OCI-LY3 (cell line): ENCODE data around the gene DNMBP.

Experiments used
- H2AFZ ChIP-seq: fragments of 200-600, 300-600 bp; shearing (Covaris generic); 2 replicates; pipeline ENCODE4 v1.6.0; 2014; ENCODE audit warnings: antibody characterized with exemption, low read depth, low read length
- H3K27ac ChIP-seq: fragments of 200-600, 300-600 bp; sonication (generic); 2 replicates; pipeline ENCODE4 v1.5.1; 2014; ENCODE audit warnings: mild to moderate bottlenecking, low read length, moderate library complexity, mixed read lengths
- H3K27me3 ChIP-seq: fragments of 200-600, 300-600 bp; sonication (generic); 2 replicates; pipeline ENCODE4 v1.6.1; 2014; ENCODE audit warnings: low read depth, low read length, mixed read lengths
- H3K36me3 ChIP-seq: fragments of 200-600, 300-600 bp; sonication (generic); replicated peaks from 2 replicates; pipeline ENCODE3; 2014; ENCODE audit warnings: low read depth, low read length, mixed read lengths
- H3K4me1 ChIP-seq: fragments of 300-600, 200-600 bp; sonication (generic); 2 replicates; pipeline ENCODE4 v1.6.1; 2014; ENCODE audit warnings: low read length, mixed read lengths
- H3K4me2 ChIP-seq: fragments of 200-600, 300-600 bp; sonication (generic); 2 replicates; pipeline ENCODE4 v1.6.1; 2014; ENCODE audit warnings: low read length, mixed read lengths
- H3K4me3 ChIP-seq: fragments of 300-600, 200-600 bp; sonication (generic); 2 replicates; pipeline ENCODE4 v1.5.1; 2014; ENCODE audit warnings: antibody characterized with exemption, mild to moderate bottlenecking, low read length, moderate library complexity
- H3K79me2 ChIP-seq: fragments of 300-600, 200-600 bp; shearing (Covaris generic); 2 replicates; pipeline ENCODE4 v1.6.1; 2014; ENCODE audit warnings: mild to moderate bottlenecking, low read length, mixed read lengths
- H3K9ac ChIP-seq: fragments of 300-600, 200-600 bp; shearing (Covaris generic); 2 replicates; pipeline ENCODE4 v1.6.0; 2014; ENCODE audit warnings: mild to moderate bottlenecking, low read length, moderate library complexity
- H3K9me3 ChIP-seq: fragments of 200-600, 300-600 bp; shearing (Covaris generic); 2 replicates; pipeline ENCODE4 v1.6.1; 2014; ENCODE audit warnings: low read length, mixed read lengths; ENCODE audit not compliant: insufficient read depth
- H4K20me1 ChIP-seq: fragments of 200-600, 300-600 bp; sonication (generic); 2 replicates; pipeline ENCODE4 v1.6.1; 2016; ENCODE audit warnings: low read length, mixed read lengths; ENCODE audit not compliant: insufficient read depth
- EZH2phosphoT487 ChIP-seq: fragments of 200-600 bp; shearing (Covaris generic); IDR thresholded peaks from 2 replicates; pipeline ENCODE4 v1.6.1; 2018; ENCODE audit warnings: antibody characterized with exemption, mixed run types, low read depth
- TF ChIP-seq, protein P1 (sequence below): fragments of 200-600, 300-600 bp; sonication (generic); IDR thresholded peaks from 2 replicates; pipeline ENCODE4 v1.5.1; 2014; ENCODE audit warnings: antibody characterized with exemption, low read length, low read depth

Gene DNMBP

DNA sequence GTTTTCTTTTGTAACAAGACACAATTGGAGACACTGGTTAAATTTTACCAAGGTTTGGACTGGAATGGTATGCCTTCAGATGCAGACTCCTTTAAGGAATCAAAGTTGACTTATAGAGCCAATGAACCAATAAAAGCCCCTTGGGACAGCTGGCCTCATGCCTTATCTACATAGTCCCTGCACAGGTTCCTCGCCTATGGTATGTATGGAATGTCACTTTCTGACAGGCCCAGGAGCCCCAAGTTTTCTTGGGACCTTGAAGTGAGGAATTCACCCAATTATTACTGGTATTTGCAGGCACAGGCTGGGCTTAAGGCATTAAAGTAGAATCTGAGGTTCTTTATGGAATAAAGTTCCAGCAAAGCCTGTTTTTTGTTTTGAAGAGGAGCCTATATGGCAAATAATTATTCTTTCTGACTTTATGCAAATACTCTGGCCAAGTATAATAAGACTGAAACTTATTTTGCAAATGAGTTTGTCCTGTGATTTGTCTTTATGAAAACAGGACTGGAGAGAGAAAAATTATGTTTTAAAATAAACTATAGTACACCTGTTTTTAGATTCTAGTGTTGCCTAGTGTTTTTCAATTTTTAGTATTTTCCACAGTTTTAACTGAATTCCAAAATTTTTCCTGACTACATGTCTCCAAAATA is 24.1 kb upstream of the DNMBP start:
- Histone ChIP-seq H3K4me2 (no peak overlapping the region), H3K4me3 (no peak overlapping the region), H3K4me1 (no peaks in the 10 kb centered on the region), H3K36me3 (no peaks in the 10 kb centered on the region), H2AFZ (no peak overlapping the region), H4K20me1 (no peaks in the 10 kb centered on the region), H3K27ac (no peak overlapping the region), H3K79me2 (no peaks in the 10 kb centered on the region), H3K9ac (no peak overlapping the region), H3K27me3 (no peaks in the 10 kb centered on the region), H3K9me3 (no peaks in the 10 kb centered on the region)
- TF ChIP-seq, protein P1, sequence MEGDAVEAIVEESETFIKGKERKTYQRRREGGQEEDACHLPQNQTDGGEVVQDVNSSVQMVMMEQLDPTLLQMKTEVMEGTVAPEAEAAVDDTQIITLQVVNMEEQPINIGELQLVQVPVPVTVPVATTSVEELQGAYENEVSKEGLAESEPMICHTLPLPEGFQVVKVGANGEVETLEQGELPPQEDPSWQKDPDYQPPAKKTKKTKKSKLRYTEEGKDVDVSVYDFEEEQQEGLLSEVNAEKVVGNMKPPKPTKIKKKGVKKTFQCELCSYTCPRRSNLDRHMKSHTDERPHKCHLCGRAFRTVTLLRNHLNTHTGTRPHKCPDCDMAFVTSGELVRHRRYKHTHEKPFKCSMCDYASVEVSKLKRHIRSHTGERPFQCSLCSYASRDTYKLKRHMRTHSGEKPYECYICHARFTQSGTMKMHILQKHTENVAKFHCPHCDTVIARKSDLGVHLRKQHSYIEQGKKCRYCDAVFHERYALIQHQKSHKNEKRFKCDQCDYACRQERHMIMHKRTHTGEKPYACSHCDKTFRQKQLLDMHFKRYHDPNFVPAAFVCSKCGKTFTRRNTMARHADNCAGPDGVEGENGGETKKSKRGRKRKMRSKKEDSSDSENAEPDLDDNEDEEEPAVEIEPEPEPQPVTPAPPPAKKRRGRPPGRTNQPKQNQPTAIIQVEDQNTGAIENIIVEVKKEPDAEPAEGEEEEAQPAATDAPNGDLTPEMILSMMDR = no peak
- no peak for TF ChIP-seq EZH2phosphoT487

- H3K36me3 ChIP-seq = no peaks in the 10 kb centered on the region
- TF ChIP-seq, protein P1 = no peak
- no peak for TF ChIP-seq EZH2phosphoT487
- no peak overlapping the region for H3K9ac ChIP-seq
- H3K4me1 ChIP-seq = no peaks in the 10 kb centered on the region
- no peaks in the 10 kb centered on the region for H3K27me3 ChIP-seq
- no peak overlapping the region for H3K4me3 ChIP-seq
- no peak overlapping the region for H3K27ac ChIP-seq
- H3K4me2 ChIP-seq = no peak overlapping the region
- no peaks in the 10 kb centered on the region for H3K79me2 ChIP-seq
- H2AFZ ChIP-seq = no peak overlapping the region
- H4K20me1 ChIP-seq = no peaks in the 10 kb centered on the region
- H3K9me3 ChIP-seq = no peaks in the 10 kb centered on the region
Observed at GRCh38 chr10:100027416-100027815, 17.7 kb upstream of the DNMBP start.

GRCh38 chr10:100025576-100025975 is 15.8 kb upstream of the DNMBP start:
- Histone ChIP-seq H3K9me3 (no peaks in the 10 kb centered on the region), H3K27ac (no peak overlapping the region), H3K4me3 (no peak overlapping the region), H3K36me3 (no peaks in the 10 kb centered on the region), H4K20me1 (no peaks in the 10 kb centered on the region), H3K4me2 (no peak overlapping the region), H2AFZ (no peak overlapping the region), H3K4me1 (peaks cover 5% of the 10 kb centered on the region), H3K9ac (no peak overlapping the region), H3K27me3 (no peaks in the 10 kb centered on the region), H3K79me2 (no peaks in the 10 kb centered on the region)
- TF ChIP-seq, protein P1 = no peak
- TF ChIP-seq EZH2phosphoT487 = no peak

GRCh38 chr10:100024748-100025147 is 15.0 kb upstream of the DNMBP start:
- H4K20me1 ChIP-seq = no peaks in the 10 kb centered on the region
- TF ChIP-seq, protein P1 = no peak
- no peak for TF ChIP-seq EZH2phosphoT487
- H3K9me3 ChIP-seq = no peaks in the 10 kb centered on the region
- H3K79me2 ChIP-seq = no peaks in the 10 kb centered on the region
- no peak overlapping the region for H3K4me2 ChIP-seq
- no peaks in the 10 kb centered on the region for H3K36me3 ChIP-seq
- peaks cover 7% of the 10 kb centered on the region for H3K4me1 ChIP-seq
- H3K27ac ChIP-seq = no peak overlapping the region
- H3K4me3 ChIP-seq = no peak overlapping the region
- H3K27me3 ChIP-seq = no peaks in the 10 kb centered on the region
- no peak overlapping the region for H3K9ac ChIP-seq
- H2AFZ ChIP-seq = no peak overlapping the region
